WI38 (cell line): ENCODE results near the gene GDPD3.
"Not testable (repeated sequence)": the region's sequence is repeated elsewhere in the genome, so short reads cannot be mapped to it uniquely, and the experiment has no call there.

ENCODE experiments used
- H3K4me3 ChIP-seq: 2 replicates; pipeline ENCODE4 v1.5.1; 2011; ENCODE audit warnings: low read depth, mild to moderate bottlenecking, control low read depth, low read length
- TF ChIP-seq, protein P1 (sequence below): IDR thresholded peaks from 2 replicates; pipeline ENCODE4 v1.5.1; 2012; ENCODE audit warnings: low read depth, mild to moderate bottlenecking, control low read depth, low read length

GDPD3 gene

DNA sequence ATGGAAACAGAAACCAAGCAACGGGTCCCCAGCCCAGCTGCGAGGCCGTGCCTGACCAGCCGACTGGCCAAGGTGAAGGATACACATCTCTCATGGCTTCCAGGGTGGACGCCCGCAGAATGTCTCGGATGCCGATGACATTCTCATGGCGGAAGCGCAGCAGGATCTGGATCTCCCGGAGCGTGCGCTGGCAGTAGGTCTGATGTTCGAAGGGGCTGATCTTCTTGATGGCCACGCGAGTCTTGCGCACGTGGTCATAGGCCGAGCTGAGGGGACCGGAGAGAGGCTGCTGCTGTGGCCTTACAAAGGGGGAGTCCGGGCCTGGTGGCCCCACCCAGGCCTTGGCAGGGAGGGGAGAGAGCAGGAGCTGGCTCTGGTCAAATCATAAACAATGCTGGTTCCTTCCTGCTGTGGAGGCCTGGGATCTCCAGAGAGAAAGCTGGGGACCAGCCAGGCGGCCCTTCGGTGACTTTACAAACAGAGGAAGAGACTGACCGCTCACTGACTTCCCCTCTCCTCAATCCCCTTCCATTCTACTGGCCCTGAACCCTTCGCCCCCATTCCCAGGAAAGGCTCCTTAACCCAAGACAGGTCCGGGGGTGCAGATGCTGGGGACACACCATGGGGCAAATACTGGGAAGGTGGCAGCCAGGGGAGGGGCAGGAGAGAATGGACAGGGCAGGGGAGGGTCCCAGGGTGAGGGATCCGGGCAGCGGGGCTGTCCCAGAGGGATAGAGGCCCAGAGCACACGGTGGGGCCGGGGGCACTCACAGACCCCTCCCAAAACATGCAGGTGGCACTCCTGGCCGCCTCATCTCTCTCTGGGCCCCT, 8.6 kb upstream of the GDPD3 start:
- H3K4me3 ChIP-seq = peak overlapping the region; percentile 85
- TF ChIP-seq, protein P1, sequence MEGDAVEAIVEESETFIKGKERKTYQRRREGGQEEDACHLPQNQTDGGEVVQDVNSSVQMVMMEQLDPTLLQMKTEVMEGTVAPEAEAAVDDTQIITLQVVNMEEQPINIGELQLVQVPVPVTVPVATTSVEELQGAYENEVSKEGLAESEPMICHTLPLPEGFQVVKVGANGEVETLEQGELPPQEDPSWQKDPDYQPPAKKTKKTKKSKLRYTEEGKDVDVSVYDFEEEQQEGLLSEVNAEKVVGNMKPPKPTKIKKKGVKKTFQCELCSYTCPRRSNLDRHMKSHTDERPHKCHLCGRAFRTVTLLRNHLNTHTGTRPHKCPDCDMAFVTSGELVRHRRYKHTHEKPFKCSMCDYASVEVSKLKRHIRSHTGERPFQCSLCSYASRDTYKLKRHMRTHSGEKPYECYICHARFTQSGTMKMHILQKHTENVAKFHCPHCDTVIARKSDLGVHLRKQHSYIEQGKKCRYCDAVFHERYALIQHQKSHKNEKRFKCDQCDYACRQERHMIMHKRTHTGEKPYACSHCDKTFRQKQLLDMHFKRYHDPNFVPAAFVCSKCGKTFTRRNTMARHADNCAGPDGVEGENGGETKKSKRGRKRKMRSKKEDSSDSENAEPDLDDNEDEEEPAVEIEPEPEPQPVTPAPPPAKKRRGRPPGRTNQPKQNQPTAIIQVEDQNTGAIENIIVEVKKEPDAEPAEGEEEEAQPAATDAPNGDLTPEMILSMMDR = no peak

DNA sequence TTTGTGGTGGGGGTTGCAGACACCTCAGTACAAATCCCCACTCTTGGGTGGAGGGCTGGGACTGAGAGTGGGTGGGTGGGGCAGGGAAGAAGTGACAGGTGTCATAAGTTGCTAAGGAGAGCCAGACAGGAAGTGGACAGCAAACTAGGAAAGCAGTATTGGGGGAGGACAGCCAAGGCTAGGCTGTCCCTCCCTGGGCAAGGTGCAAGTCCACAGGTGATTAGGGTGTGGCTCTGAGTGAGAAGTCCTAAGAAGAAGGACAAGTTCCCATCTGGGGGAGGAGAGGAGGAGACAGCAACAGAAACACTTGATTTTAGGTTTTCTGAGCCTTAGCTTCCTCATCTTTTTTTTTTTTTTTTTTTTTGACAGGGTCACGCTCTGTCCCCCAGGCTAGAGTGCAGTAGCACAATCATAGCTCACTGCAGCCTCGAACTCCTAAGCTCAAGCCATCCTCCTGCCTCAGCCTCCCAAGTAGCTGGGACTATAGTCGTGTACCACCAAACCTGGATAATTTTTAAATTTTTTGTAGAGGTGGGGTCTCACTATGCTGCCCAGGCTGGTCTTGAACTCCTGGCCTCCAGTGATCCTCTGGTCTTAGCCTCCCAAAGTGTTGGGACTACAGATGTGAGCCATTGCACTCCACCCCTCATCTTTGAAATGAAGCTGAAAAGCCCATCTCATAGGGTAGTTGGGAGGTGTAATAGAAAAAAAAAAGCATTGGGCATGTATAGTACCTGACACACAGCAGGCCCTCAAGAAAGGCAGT, 7.2 kb upstream of the GDPD3 start:
- TF ChIP-seq, protein P1 = no peak
- H3K4me3 ChIP-seq = no peak overlapping the region

DNA sequence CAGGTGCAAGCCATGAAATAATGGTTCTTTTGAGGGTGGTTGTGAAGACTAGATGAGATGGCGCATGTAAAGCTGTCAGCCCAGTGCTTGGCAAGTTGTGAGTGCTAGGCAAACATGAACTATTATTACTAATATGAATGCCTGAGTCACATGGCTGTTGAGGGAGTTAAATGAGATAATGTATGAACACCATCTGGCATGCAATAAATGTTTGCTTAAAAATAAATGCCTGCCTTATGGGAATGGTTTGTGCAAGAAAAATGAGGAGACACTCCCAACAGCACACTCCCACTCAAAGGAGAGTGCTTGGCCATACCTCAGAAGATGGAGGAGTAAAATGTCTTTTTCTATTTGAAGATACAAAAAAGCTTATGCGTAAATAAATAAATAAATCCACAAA, 6.1 kb upstream of the GDPD3 start:
- no peak overlapping the region for H3K4me3 ChIP-seq
- TF ChIP-seq, protein P1 = no peak

DNA sequence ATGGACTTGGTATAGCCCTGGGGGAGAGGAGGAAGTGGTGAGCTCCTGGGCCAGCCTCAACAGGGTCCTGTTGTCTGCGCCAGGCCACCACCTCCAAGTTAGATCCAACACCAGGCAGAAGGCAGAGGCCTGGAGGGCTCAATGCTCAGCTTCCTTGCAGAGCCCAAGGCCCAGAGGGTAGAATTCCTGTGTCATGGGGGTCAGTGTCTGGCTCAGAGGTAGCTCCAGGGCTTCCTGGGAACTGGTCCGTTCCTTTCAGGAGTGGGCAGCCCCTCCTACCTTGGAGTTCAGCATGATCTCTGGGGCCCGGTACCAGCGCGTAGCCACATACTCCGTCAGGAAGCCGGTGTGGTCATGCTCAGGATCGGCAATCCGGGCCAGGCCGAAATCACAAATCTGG, 4.4 kb upstream of the GDPD3 start:
- TF ChIP-seq, protein P1 = no peak
- H3K4me3 ChIP-seq = no peak overlapping the region

DNA sequence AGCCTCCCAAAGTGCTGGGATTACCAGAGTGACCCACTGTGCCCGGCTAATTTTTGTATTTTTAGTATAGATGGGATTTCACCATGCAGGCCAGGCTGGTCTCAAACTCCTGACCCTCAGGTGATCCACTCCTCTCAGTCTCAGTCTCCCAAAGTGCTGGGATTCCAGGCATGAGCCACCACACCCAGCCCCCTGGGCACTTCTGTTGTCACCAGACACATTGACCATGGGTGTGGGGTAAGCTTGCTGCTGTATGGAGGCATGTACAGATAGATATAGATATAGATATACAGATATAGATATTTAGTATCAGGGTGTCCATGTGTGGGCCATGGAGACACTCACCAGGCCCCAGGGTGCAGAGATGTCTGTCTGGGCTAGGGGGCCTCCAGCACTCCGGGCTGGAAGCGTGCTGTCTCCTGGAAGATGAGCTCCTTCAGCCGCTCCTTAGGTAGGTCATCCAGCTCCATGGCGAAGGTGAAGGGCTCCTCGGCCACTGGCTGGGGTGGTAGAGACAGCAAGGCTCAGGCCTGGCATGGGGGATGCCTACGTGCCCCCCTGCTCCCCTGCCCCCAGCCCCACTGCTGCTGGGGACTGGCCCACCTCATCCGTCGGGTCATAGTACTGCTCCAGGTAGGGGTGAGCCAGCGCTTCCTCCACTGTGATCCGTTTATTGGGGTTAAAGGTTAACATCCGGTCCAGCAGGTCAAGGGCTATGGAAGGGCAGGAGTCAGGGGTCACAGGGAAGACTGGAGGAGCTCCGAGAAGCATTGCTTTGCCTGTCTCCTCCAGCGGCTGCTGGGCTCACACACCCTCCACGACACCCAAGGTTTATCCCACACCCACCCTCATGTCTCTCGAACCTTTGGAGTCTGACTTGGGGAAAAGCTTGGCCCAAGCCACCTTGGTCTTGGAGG, 3.2 kb upstream of the GDPD3 start:
- no peak overlapping the region for H3K4me3 ChIP-seq
- TF ChIP-seq, protein P1 = no peak

DNA sequence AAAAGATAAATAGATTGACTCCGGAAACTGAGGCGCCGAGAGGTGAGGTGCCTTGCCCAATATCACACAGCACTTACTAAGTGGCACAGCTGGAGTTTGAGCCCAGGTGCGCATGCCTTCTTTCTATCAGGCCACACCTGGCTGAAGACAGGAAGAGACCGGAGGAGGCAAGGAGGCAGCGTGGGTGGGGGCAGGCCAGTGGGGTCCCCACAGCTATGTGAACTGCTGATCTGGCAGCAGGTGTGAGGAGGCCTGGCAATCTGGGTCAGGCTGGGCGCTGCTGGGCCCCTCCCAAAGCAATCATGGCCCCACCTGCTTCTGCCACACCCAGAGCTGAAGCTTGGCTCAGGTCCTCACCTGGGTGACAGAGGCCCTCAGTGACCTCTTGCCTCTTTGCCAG, 1.9 kb upstream of the GDPD3 start:
- TF ChIP-seq, protein P1 = no peak
- H3K4me3 ChIP-seq = no peak overlapping the region

DNA sequence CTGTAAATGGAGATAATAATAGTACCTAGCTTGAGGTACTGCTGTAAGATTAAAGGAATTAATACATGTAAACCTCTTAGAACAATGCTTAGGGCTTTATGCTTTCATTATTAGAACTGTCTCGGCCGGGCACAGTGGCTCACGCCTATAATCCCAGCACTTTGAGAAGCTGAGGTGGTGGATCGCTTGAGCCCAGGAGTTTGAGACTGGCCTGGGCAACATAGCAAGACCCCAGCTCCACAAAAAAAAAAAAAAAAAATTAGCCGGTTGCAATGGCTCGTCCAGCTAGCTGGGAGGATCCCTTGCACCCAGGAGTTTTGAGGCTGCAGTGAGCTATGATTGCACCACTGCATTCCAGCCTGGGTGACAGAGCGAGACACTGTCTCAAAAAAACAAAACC, 1.5 kb upstream of the GDPD3 start:
- not testable (repeated sequence) for H3K4me3 ChIP-seq
